Activated naive CD8-positive, alpha-beta T cell (primary cell): ENCODE results near the gene CLMP.

Experiments used
- H3K27ac Mint-ChIP-seq: one replicate; pipeline ENCODE4 v1.8.0; 2021; ENCODE audit warnings: mixed read lengths
- H3K27me3 Mint-ChIP-seq: one replicate; pipeline ENCODE4 v1.8.0; 2021; ENCODE audit warnings: mixed read lengths
- H3K36me3 Mint-ChIP-seq: one replicate; pipeline ENCODE4 v1.8.0; 2021; ENCODE audit warnings: mixed read lengths
- H3K4me1 Mint-ChIP-seq: one replicate; pipeline ENCODE4 v1.8.0; 2021; ENCODE audit warnings: low read depth, mixed read lengths
- H3K4me3 Mint-ChIP-seq: one replicate; pipeline ENCODE4 v1.8.0; 2021; ENCODE audit warnings: mild to moderate bottlenecking, mixed read lengths
- H3K9me3 Mint-ChIP-seq: one replicate; pipeline ENCODE4 v1.8.0; 2021; ENCODE audit warnings: low read depth, mixed read lengths

The CLMP gene

DNA sequence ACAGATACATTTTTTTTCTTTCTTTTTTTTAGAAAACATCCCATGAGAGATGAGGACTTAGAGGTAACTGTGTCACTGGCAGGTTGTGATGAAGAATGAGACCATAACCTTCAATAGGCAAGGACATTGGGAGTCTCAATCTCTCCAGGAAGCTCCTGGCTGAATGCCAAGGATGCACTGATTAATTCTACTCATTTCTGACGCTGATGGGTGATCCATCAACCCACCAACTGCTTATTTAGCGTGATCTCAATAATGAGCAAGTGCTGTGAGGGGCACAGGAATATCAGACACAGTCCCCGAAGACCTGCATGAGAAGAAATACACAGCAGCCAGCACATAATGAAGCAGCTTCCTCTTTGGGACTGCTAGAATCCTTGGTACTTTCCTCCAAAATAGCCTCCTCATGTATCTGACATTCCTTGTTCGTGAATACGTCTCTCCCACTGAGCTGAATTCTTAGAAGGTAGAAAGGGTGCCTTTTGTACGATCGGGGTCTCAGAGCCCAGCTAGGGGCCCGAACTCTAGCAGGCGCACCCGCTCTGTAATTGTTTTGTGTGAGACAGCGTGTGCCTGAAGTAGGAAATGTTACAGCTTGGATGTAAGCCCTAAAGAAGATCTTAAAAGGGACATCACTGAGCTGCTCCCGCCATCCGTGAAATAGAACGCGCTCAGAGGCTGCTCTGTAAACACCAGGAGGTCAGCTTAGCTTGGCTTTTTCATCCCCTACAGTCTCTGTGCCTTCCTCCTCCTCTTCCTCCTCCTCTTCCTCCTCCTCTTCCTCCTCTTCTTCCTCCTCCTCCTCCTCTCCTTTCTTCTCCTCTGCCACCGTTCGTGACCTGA is 7.2 kb downstream of the CLMP start:
- Mint-ChIP-seq H3K36me3 (no peaks in the 10 kb centered on the region), H3K4me3 (no peak overlapping the region), H3K27me3 (peaks cover 15% of the 10 kb centered on the region), H3K4me1 (peaks cover 18% of the 10 kb centered on the region), H3K27ac (no peak overlapping the region), H3K9me3 (peaks cover 6% of the 10 kb centered on the region)

DNA sequence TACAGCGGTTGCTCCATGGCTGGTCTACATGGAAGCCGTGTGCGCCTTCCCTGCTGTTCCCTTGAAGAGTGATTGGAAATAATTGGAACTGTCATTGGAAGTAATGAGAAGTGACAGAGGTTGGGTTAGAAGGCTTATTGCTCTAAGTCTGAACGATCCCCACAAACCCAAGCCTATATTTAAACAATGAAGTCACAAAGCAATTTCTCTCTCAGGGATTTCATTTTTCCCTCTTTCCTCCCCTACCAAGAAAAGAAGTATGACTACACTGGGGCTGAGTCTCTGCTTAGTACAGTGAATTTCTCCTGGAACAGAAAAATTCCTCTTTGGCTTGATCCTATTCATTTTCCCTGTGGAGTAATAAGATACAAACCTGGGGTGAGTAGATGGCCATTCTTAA is 7.8 kb downstream of the CLMP start:
- Mint-ChIP-seq H3K4me1 (peaks cover 11% of the 10 kb centered on the region), H3K27me3 (peaks cover 16% of the 10 kb centered on the region), H3K4me3 (no peak overlapping the region), H3K27ac (no peak overlapping the region), H3K36me3 (no peaks in the 10 kb centered on the region), H3K9me3 (peaks cover 6% of the 10 kb centered on the region)

DNA sequence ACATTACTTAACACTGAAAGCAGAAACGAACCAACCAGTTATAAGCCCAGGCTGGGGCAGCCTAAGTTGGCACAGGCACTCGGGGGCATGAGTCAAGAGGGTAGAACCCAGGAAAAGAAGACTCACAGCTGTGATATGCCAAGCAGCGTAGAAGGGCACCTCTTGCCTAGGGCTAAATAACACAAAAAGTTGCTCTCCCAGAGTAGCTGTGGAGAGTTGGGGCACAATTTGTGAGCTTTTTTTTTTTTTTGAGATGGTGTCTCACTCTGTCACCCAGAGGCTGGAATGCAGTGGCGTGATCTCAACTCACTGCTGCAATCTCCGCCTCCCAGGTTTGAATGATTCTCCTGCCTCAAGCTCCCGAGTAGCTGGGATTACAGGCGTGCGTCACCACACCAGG is 8.8 kb downstream of the CLMP start:
- peaks cover 16% of the 10 kb centered on the region for H3K27me3 Mint-ChIP-seq
- no peak overlapping the region for H3K27ac Mint-ChIP-seq
- H3K4me1 Mint-ChIP-seq: peaks cover 3% of the 10 kb centered on the region
- no peaks in the 10 kb centered on the region for H3K36me3 Mint-ChIP-seq
- no peaks in the 10 kb centered on the region for H3K9me3 Mint-ChIP-seq
- no peak overlapping the region for H3K4me3 Mint-ChIP-seq

DNA sequence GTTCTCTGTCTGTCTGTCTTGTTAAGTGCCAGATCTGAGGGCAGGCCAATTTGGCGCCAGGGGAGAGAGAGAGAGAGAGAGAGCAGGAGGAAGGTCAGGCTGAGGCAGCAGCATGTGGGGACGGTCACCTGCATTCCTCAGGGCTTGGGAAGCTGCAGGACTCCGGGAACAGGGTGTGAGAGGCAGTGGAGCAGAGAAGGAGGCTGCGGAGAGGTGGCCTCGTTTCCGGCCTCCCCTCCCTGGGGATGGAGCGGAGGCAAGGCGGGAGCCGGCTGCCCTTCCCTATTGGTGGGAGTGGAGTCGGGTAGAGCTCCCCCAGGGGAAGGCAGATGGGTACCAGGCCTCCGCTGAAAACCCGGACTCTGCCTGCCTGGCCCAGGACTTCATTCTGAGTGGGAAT is 9.7 kb downstream of the CLMP start:
- H3K27me3 Mint-ChIP-seq: peaks cover 16% of the 10 kb centered on the region
- peaks cover 3% of the 10 kb centered on the region for H3K4me1 Mint-ChIP-seq
- no peak overlapping the region for H3K27ac Mint-ChIP-seq
- H3K4me3 Mint-ChIP-seq: no peak overlapping the region
- H3K36me3 Mint-ChIP-seq: no peaks in the 10 kb centered on the region
- no peaks in the 10 kb centered on the region for H3K9me3 Mint-ChIP-seq

DNA sequence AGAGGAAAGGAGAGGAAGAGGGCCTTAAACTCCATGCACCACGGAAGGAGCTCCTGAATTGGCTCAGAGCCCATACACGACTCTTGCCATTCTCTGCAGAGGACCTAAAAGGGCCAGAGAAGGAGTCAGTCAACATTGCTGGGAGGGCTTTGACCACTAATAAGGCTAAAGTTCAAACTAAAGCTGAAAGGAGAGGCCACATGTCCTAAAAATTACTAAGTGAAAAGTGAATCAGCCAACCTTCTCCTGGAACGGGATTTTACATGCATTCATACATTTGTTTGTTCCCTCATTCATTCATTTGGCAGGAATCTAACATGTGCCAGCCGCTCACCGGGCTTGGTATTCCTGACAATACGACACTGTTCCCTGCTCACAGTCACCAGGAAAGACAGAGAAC is 10.5 kb downstream of the CLMP start:
- Mint-ChIP-seq H3K9me3 (no peaks in the 10 kb centered on the region), H3K27ac (no peak overlapping the region), H3K27me3 (peaks cover 16% of the 10 kb centered on the region), H3K36me3 (no peaks in the 10 kb centered on the region), H3K4me3 (no peak overlapping the region), H3K4me1 (peaks cover 3% of the 10 kb centered on the region)

DNA sequence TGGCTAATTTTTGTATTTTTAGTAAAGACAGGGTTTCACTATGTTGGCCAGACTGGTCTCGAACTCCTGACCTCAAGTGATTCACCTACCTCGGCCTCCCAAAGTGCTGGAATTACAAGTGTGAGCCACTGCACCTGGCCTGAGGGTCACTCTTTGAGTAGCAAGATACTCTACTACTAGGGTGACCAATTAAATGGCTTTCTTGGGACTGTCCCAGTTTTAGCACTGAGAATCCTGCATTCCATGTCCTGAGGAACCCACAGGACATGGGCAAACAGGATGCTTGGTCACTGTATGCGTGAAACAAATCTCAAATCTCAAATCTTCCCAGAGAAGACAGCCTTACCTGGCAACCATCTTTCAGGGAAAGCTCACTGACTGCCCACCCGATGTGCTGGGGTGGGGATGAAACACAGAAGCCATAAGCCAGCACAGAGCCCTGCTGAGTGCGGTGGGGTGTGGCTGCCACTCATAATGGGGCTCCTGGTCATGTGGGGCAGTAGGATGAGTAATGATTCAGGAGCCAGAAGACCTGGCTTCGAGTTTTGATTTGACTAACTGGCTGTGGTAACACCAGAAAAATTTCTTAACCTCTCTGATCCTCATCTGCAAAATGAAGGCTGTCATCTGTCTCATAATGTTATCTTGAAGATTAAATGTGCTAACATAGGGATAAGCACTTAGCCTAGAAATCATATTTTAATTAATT is 11.5 kb downstream of the CLMP start:
- peaks cover 3% of the 10 kb centered on the region for H3K4me1 Mint-ChIP-seq
- no peak overlapping the region for H3K27ac Mint-ChIP-seq
- H3K27me3 Mint-ChIP-seq: peaks cover 16% of the 10 kb centered on the region
- no peaks in the 10 kb centered on the region for H3K9me3 Mint-ChIP-seq
- H3K4me3 Mint-ChIP-seq: no peak overlapping the region
- H3K36me3 Mint-ChIP-seq: no peaks in the 10 kb centered on the region

DNA sequence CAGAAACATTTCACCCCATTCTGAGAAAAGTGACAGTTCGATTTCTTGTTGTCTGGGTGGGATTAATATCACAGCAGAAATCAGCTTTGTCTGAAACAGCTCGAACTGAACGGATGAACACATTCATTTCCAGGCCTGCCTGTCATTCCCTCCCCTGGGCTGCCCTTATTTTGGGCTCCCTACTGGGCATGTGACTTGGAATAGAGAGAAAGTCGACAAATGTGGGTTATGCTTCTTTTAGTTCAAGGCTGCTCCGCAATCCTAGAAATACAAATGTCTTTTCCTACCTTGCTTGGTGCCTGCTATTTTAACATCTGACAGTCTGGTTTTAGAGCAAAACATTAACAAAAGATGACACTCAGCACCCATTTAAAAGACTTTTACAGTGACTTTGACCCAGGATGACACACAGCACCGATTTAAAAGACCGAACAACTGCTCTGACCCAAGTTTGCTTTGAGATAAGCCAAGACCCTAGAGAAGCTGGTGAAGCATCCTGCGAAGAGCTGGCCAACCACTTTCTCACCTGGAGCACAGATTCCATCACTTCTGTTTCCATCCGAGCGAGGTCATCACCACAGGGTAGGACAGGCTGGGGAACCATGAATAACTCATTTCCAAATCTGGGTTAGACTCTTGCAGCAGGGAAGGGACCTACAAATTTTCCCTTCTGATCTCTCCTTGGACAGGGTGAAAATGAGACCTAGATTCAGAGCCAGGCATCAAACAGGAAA is 13.1 kb downstream of the CLMP start:
- no peak overlapping the region for H3K4me3 Mint-ChIP-seq
- H3K36me3 Mint-ChIP-seq: no peaks in the 10 kb centered on the region
- no peaks in the 10 kb centered on the region for H3K4me1 Mint-ChIP-seq
- no peaks in the 10 kb centered on the region for H3K9me3 Mint-ChIP-seq
- peaks cover 17% of the 10 kb centered on the region for H3K27me3 Mint-ChIP-seq
- H3K27ac Mint-ChIP-seq: no peak overlapping the region

DNA sequence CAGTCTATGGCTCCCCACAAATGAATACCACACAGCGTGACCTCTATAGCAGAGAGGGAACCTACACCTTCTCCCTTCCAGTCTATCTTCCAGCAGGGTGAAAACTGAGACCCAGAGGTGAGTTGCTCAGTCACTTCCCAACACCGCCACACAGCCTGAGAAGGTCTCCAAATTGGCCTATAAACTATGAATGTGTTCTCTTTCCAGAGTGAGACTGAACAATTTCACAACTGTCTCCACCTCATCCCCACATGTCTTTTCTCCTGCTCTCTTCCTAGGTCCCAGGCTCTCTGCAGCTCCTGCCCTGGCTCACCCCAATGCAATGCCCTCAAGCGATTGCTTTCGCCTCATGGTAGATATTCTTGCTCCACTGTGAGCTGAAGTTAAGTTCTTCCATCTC is 14.0 kb downstream of the CLMP start:
- no peaks in the 10 kb centered on the region for H3K4me1 Mint-ChIP-seq
- H3K9me3 Mint-ChIP-seq: no peaks in the 10 kb centered on the region
- H3K27me3 Mint-ChIP-seq: peaks cover 17% of the 10 kb centered on the region
- no peak overlapping the region for H3K4me3 Mint-ChIP-seq
- H3K36me3 Mint-ChIP-seq: no peaks in the 10 kb centered on the region
- no peak overlapping the region for H3K27ac Mint-ChIP-seq

DNA sequence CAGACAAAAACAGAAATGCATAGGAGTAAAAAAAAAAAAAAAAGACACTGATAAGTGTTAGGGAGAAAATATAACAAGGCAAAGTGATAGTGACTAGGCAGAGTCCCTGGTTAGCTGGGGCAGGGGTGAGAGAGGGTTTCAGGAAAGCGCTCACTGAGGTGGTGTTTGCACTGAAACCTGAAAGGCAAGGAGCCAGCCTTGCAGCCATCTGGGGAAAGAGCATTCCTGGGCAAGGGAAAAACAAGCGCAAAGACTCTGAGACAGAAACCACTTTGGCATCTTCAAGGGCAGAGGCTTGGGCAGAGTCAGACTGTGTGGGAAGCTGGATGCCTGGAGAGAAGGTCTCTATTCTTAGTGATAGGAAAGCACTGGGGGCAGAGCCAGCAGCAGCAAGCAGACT is 14.5 kb downstream of the CLMP start:
- no peak overlapping the region for H3K27ac Mint-ChIP-seq
- peaks cover 17% of the 10 kb centered on the region for H3K27me3 Mint-ChIP-seq
- H3K36me3 Mint-ChIP-seq: no peaks in the 10 kb centered on the region
- H3K4me1 Mint-ChIP-seq: no peaks in the 10 kb centered on the region
- no peak overlapping the region for H3K4me3 Mint-ChIP-seq
- no peaks in the 10 kb centered on the region for H3K9me3 Mint-ChIP-seq

DNA sequence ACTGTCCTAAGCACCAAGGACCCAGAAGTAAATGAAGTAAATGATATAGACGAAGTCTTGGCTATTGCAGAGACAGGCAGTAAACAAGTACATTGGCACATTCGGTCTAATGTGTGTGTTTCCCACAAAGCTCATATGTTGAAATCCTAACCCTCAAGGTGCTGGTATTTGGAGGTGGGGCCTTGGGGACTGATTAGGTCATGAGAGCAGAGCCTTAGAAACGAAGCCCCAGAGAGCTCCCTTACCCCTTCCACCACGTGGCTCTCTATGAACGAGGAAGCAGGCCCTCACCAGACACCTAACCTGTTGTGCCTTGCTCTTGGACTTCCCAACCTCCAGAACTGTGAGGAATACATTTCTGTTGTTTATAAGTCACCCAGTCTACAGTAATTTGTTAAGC is 14.9 kb downstream of the CLMP start:
- Mint-ChIP-seq H3K27ac (no peak overlapping the region), H3K4me1 (no peaks in the 10 kb centered on the region), H3K9me3 (no peaks in the 10 kb centered on the region), H3K27me3 (peaks cover 16% of the 10 kb centered on the region), H3K36me3 (no peaks in the 10 kb centered on the region), H3K4me3 (no peak overlapping the region)

DNA sequence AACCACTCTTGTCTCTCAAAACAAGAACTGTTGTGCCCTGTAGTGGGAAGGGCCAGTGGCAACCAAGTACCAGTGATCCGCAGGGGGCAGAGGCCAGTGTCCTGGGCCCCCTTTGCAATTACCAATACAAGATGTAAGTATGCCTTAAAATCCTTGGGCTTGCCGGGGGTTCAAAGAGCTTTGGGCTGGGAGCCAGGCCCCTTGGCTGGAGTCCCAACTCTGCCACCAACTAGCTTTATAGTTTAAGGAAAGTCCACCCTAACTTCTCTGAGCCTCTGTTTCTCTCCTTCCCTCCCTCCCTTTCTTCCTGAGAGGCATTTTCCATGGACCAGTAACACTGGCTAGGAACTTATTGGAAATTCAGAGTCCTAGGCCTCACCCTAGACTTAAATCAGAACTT is 15.5 kb downstream of the CLMP start:
- Mint-ChIP-seq H3K36me3 (no peaks in the 10 kb centered on the region), H3K27me3 (peaks cover 10% of the 10 kb centered on the region), H3K27ac (no peak overlapping the region), H3K9me3 (no peaks in the 10 kb centered on the region), H3K4me1 (no peaks in the 10 kb centered on the region), H3K4me3 (no peak overlapping the region)

DNA sequence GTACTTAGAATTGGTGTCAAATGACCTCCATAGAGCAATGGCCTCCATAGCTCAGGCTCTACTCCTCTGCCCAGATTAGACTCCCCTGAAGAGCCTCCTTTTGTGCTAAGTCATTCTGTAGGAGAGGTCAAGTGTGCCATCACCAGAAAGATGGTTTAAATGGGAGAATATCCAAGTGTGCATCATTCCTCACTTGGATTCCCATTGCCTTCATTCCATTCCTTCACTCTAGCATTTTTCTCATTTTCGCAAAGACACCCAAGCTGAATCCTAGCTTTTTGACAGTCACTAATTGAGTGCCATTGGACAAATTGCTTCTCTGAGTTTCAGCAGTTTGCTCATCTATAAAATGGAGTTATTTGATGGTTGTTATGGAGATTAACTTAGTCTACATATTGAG is 16.9 kb downstream of the CLMP start:
- Mint-ChIP-seq H3K27ac (no peak overlapping the region), H3K9me3 (no peaks in the 10 kb centered on the region)

DNA sequence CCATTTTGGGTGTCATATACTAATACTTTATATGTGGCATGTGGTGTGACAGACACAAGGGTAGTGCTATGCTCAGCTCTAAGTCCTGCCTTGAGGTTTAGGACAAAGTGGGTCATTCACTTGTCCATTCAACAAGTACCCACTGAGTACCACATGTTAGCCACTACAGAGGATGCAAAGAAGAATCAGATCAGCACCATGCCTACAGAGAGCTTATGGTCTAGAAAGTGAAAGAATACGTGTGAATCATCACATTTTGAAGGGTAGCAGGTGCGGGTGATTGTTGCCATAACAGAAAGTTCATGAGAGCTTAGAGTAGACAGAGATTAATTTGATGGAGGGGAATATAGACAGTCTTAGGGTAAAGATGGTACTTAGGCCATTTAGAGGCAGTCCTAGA is 18.3 kb downstream of the CLMP start:
- H3K4me1 Mint-ChIP-seq: no peaks in the 10 kb centered on the region
- no peak overlapping the region for H3K4me3 Mint-ChIP-seq
- no peaks in the 10 kb centered on the region for H3K36me3 Mint-ChIP-seq
- H3K27me3 Mint-ChIP-seq: peaks cover 2% of the 10 kb centered on the region
- no peak overlapping the region for H3K27ac Mint-ChIP-seq
- H3K9me3 Mint-ChIP-seq: no peaks in the 10 kb centered on the region

More for the DNA sequence above, 16.9 kb downstream of the CLMP start:
- Mint-ChIP-seq H3K27me3 (peaks cover 9% of the 10 kb centered on the region), H3K4me3 (no peak overlapping the region), H3K36me3 (no peaks in the 10 kb centered on the region), H3K4me1 (no peaks in the 10 kb centered on the region)

DNA sequence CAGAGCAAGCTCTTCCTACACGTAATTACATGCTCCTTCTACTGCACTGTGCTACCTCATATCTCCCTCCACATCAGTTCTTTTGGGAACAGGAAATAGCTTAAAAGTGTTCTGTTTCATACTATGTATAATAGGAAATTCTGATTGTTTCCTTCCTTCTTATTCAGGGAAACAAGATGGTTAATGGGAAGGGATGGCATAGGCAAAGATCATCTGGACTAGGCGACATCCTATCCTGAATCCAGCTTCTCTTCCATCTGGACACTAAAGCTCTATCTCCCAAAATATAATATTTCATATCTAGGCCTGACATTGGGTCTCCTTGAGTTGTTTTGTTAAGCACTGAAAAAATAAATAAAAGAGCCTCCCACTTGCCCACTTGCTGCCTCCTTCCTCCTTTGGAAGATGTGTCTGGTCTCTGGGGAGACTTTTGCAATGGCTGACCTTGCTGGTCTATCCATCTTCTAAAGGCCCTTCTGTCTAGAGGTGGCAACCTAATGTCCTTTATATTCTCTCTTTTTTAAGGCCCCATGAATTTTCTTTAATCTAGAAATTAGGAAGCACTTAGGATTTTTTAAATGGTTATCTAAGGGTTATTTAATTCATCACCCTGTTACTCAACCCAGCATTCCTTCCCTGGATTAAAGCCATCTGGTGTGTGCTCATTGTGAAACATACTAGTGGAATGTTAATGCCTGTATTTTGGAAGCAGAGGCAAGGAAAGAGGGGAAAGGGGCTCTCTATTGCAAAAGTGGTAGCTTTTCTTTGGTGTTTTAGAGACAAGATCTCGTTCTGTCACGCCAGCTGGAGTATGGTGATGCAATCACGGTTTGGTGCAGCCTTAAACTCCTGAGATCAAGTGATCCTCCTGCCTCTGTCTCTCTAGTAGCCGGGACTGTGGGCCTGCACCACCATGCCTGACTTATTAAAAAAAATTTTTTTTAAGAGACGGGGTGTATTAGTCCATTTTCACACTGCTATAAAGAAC is 20.6 kb downstream of the CLMP start:
- Mint-ChIP-seq H3K4me3 (no peak overlapping the region), H3K9me3 (no peaks in the 10 kb centered on the region)

More for the DNA sequence above, 20.6 kb downstream of the CLMP start:
- no peaks in the 10 kb centered on the region for H3K36me3 Mint-ChIP-seq
- H3K27ac Mint-ChIP-seq: no peak overlapping the region
- peaks cover 2% of the 10 kb centered on the region for H3K27me3 Mint-ChIP-seq
- H3K4me1 Mint-ChIP-seq: no peaks in the 10 kb centered on the region
